Activated T-helper 17 cell treated with anti-CD3 and anti-CD28 coated beads, Interleukin-2, amount 50 U/mL, for 72 hours (primary cell): ENCODE results near the gene CLEC16A. TPM values are rescaled to one million over a fixed set of nuclear protein-coding genes. Genes with fewer than 3 reads are reported as not detected.

Source experiments
- ATAC-seq: fragments of 150-1000 bp; cut with Tn5 transposase; replicated peaks from 2 replicates; pipeline ENCODE4 v1.10.0; 2021; ENCODE audit warnings: mild to moderate bottlenecking, moderate library complexity
- H3K27ac Mint-ChIP-seq: one replicate; pipeline ENCODE4 v1.8.0; 2022; ENCODE audit warnings: mixed read lengths
- H3K27me3 Mint-ChIP-seq: one replicate; pipeline ENCODE4 v1.8.0; 2022; ENCODE audit warnings: mixed read lengths
- H3K36me3 Mint-ChIP-seq: one replicate; pipeline ENCODE4 v1.8.0; 2022; ENCODE audit warnings: low read depth, mild to moderate bottlenecking, mixed read lengths
- H3K4me1 Mint-ChIP-seq: one replicate; pipeline ENCODE4 v1.8.0; 2022; ENCODE audit warnings: mixed read lengths
- H3K4me3 Mint-ChIP-seq: one replicate; pipeline ENCODE4 v1.8.0; 2022; ENCODE audit warnings: mild to moderate bottlenecking, mixed read lengths
- H3K9me3 Mint-ChIP-seq: one replicate; pipeline ENCODE4 v1.8.0; 2022; ENCODE audit warnings: mixed read lengths
- total RNA-seq, 2 donors: library from RNA; stranded (reverse); gene quantifications; one replicate each; pipeline ENCODE4 v1.2.3, GENCODE V29; 2022

Gene CLEC16A
- total RNA-seq, 2 donors from 2014 or later: 24.3 to 24.8 TPM

GRCh38 chr16:11025120-11025531, 80.8 kb downstream of the CLEC16A start:
- Mint-ChIP-seq H3K27me3 (no peaks in the 10 kb centered on the region), H3K27ac (peak overlapping the region; percentile 87), H3K4me3 (peak overlapping the region; percentile 53), H3K36me3 (peaks cover 97% of the 10 kb centered on the region), H3K4me1 (peaks cover 12% of the 10 kb centered on the region), H3K9me3 (peaks cover 5% of the 10 kb centered on the region)
- ATAC-seq: peak; percentile 96

- peaks cover 98% of the 10 kb centered on the region for H3K36me3 Mint-ChIP-seq
- no peak for ATAC-seq
- no peak overlapping the region for H3K27ac Mint-ChIP-seq
- no peaks in the 10 kb centered on the region for H3K27me3 Mint-ChIP-seq
- no peak overlapping the region for H3K4me3 Mint-ChIP-seq
- H3K9me3 Mint-ChIP-seq: peaks cover 5% of the 10 kb centered on the region
- peaks cover 13% of the 10 kb centered on the region for H3K4me1 Mint-ChIP-seq
Measured at GRCh38 chr16:11029948-11030347, 85.6 kb downstream of the CLEC16A start.

- Mint-ChIP-seq H3K27ac (no peak overlapping the region), H3K27me3 (no peaks in the 10 kb centered on the region), H3K4me3 (no peak overlapping the region), H3K4me1 (peaks cover 11% of the 10 kb centered on the region), H3K36me3 (peaks cover 97% of the 10 kb centered on the region), H3K9me3 (peaks cover 5% of the 10 kb centered on the region)
- ATAC-seq: no peak
Measured at GRCh38 chr16:11030990-11031510, 86.7 kb downstream of the CLEC16A start.

- peaks cover 97% of the 10 kb centered on the region for H3K36me3 Mint-ChIP-seq
- no peaks in the 10 kb centered on the region for H3K27me3 Mint-ChIP-seq
- peaks cover 11% of the 10 kb centered on the region for H3K4me1 Mint-ChIP-seq
- H3K4me3 Mint-ChIP-seq: no peak overlapping the region
- no peaks in the 10 kb centered on the region for H3K9me3 Mint-ChIP-seq
- peak overlapping the region; percentile 18 for H3K27ac Mint-ChIP-seq
- ATAC-seq: no peak
Measured at GRCh38 chr16:11032000-11032921, 87.9 kb downstream of the CLEC16A start.

GRCh38 chr16:11032922-11033291, 88.5 kb downstream of the CLEC16A start:
- ATAC-seq: no peak
- Mint-ChIP-seq H3K27ac (peak overlapping the region; percentile 18), H3K9me3 (no peaks in the 10 kb centered on the region), H3K36me3 (peaks cover 92% of the 10 kb centered on the region), H3K4me3 (no peak overlapping the region), H3K27me3 (no peaks in the 10 kb centered on the region), H3K4me1 (peaks cover 11% of the 10 kb centered on the region)

- H3K36me3 Mint-ChIP-seq: peaks cover 84% of the 10 kb centered on the region
- H3K4me3 Mint-ChIP-seq: no peak overlapping the region
- no peaks in the 10 kb centered on the region for H3K9me3 Mint-ChIP-seq
- H3K27me3 Mint-ChIP-seq: no peaks in the 10 kb centered on the region
- H3K27ac Mint-ChIP-seq: peak overlapping the region; percentile 14
- ATAC-seq: no peak
- H3K4me1 Mint-ChIP-seq: peaks cover 11% of the 10 kb centered on the region
Measured at GRCh38 chr16:11033629-11034420, 89.5 kb downstream of the CLEC16A start.

GRCh38 chr16:11034481-11034931, 90.1 kb downstream of the CLEC16A start:
- Mint-ChIP-seq H3K9me3 (no peaks in the 10 kb centered on the region), H3K36me3 (peaks cover 84% of the 10 kb centered on the region), H3K4me3 (no peak overlapping the region), H3K27ac (peak overlapping the region; percentile 14), H3K4me1 (peaks cover 11% of the 10 kb centered on the region), H3K27me3 (no peaks in the 10 kb centered on the region)
- ATAC-seq: no peak

- Mint-ChIP-seq H3K4me1 (peaks cover 11% of the 10 kb centered on the region), H3K4me3 (no peak overlapping the region), H3K27me3 (no peaks in the 10 kb centered on the region), H3K9me3 (no peaks in the 10 kb centered on the region), H3K36me3 (peaks cover 84% of the 10 kb centered on the region), H3K27ac (peak overlapping the region; percentile 6)
- no peak for ATAC-seq
Measured at GRCh38 chr16:11035096-11035495, 90.7 kb downstream of the CLEC16A start.

- Mint-ChIP-seq H3K9me3 (no peaks in the 10 kb centered on the region), H3K4me3 (no peak overlapping the region), H3K4me1 (peaks cover 11% of the 10 kb centered on the region), H3K27me3 (no peaks in the 10 kb centered on the region), H3K27ac (peak overlapping the region; percentile 6), H3K36me3 (peaks cover 84% of the 10 kb centered on the region)
- ATAC-seq: no peak
Measured at GRCh38 chr16:11036040-11036439, 91.7 kb downstream of the CLEC16A start.

GRCh38 chr16:11036868-11037410, 92.6 kb downstream of the CLEC16A start:
- no peak overlapping the region for H3K27ac Mint-ChIP-seq
- peaks cover 84% of the 10 kb centered on the region for H3K36me3 Mint-ChIP-seq
- H3K27me3 Mint-ChIP-seq: no peaks in the 10 kb centered on the region
- H3K4me3 Mint-ChIP-seq: no peak overlapping the region
- no peak for ATAC-seq
- H3K4me1 Mint-ChIP-seq: peaks cover 11% of the 10 kb centered on the region
- no peaks in the 10 kb centered on the region for H3K9me3 Mint-ChIP-seq

- H3K4me3 Mint-ChIP-seq: no peak overlapping the region
- H3K27me3 Mint-ChIP-seq: no peaks in the 10 kb centered on the region
- H3K36me3 Mint-ChIP-seq: peaks cover 78% of the 10 kb centered on the region
- no peak overlapping the region for H3K27ac Mint-ChIP-seq
- H3K4me1 Mint-ChIP-seq: peaks cover 5% of the 10 kb centered on the region
- ATAC-seq: no peak
- H3K9me3 Mint-ChIP-seq: no peaks in the 10 kb centered on the region
Measured at GRCh38 chr16:11038305-11038704, 93.9 kb downstream of the CLEC16A start.

GRCh38 chr16:11038777-11039176, 94.4 kb downstream of the CLEC16A start:
- peaks cover 78% of the 10 kb centered on the region for H3K36me3 Mint-ChIP-seq
- ATAC-seq: no peak
- no peak overlapping the region for H3K4me3 Mint-ChIP-seq
- H3K4me1 Mint-ChIP-seq: peaks cover 5% of the 10 kb centered on the region
- no peak overlapping the region for H3K27ac Mint-ChIP-seq
- H3K9me3 Mint-ChIP-seq: no peaks in the 10 kb centered on the region
- H3K27me3 Mint-ChIP-seq: no peaks in the 10 kb centered on the region

- no peaks in the 10 kb centered on the region for H3K27me3 Mint-ChIP-seq
- H3K36me3 Mint-ChIP-seq: peaks cover 78% of the 10 kb centered on the region
- no peak overlapping the region for H3K27ac Mint-ChIP-seq
- no peaks in the 10 kb centered on the region for H3K4me1 Mint-ChIP-seq
- H3K9me3 Mint-ChIP-seq: no peaks in the 10 kb centered on the region
- no peak for ATAC-seq
- H3K4me3 Mint-ChIP-seq: no peak overlapping the region
Measured at GRCh38 chr16:11039726-11040125, 95.4 kb downstream of the CLEC16A start.

- H3K4me3 Mint-ChIP-seq: no peak overlapping the region
- H3K27me3 Mint-ChIP-seq: no peaks in the 10 kb centered on the region
- no peaks in the 10 kb centered on the region for H3K4me1 Mint-ChIP-seq
- H3K36me3 Mint-ChIP-seq: peaks cover 81% of the 10 kb centered on the region
- no peak overlapping the region for H3K27ac Mint-ChIP-seq
- ATAC-seq: no peak
- H3K9me3 Mint-ChIP-seq: no peaks in the 10 kb centered on the region
Measured at GRCh38 chr16:11042191-11042590, 97.8 kb downstream of the CLEC16A start.
